GM12872 (cell line): ENCODE measurements around the gene PNMT.

ENCODE experiments used
- CTCF ChIP-seq: IDR thresholded peaks from 3 replicates; pipeline ENCODE4 v1.5.1; 2011; ENCODE audit warnings: low read depth, mild to moderate bottlenecking, low read length, moderate library complexity; ENCODE audit not compliant: insufficient read depth

The PNMT gene

DNA sequence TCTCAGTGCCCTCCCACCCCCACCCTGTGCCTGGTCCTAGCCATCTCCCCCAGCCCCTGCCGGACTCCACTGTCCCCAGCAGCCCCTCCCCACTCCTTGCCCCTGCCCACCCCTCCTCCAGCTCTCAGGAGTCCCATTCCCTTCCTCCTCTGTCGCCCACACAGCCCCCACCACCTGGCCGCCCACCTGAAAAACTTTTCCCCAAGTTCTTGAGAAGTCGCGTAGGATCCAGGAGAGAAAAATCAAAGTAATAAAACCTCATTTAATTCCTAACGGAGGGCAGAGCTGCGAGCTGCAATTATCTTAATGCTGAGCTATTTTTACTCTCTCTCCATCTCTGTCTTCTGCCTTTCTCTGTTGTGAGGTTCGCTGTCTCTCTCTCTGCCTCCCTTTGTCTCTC is 43.9 kb upstream of the PNMT start:
- TF ChIP-seq CTCF: no peak

DNA sequence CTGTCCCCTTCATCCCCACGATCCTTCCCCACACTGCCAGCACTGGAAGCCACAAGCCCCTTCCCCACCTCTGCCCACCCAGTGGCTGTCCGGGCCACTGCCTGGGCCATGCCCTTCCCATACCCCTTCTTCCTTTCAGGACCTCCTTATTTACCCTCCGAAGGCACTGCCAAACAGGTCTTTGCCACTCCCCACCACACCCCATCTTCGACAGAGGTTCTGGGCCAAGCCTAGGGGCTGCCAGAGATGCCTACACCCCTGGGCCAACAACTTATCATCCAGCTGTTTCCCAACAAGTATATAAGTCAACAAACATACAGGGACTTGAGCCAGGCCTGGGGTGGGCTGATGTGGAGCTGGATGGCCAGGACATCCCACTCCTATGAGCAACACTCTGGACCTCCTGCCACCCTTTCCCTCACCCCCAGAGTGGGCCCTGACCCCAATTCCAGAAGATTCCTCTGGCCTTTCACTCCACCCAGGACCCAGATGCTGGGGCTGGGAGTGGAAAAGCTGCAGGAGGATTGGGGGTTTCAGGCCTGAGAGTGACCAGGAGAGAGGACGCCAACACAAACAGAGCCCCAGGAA is 43.0 kb upstream of the PNMT start:
- TF ChIP-seq CTCF: no peak

- TF ChIP-seq CTCF: no peak
Observed at GRCh38 chr17:39626171-39627046, 41.8 kb upstream of the PNMT start, which contains the start of gene PPP1R1B. TSS of gene PPP1R1B (plus strand) at chr17:39626952. CDS start at chr17:39627393, 441 bp downstream.

DNA sequence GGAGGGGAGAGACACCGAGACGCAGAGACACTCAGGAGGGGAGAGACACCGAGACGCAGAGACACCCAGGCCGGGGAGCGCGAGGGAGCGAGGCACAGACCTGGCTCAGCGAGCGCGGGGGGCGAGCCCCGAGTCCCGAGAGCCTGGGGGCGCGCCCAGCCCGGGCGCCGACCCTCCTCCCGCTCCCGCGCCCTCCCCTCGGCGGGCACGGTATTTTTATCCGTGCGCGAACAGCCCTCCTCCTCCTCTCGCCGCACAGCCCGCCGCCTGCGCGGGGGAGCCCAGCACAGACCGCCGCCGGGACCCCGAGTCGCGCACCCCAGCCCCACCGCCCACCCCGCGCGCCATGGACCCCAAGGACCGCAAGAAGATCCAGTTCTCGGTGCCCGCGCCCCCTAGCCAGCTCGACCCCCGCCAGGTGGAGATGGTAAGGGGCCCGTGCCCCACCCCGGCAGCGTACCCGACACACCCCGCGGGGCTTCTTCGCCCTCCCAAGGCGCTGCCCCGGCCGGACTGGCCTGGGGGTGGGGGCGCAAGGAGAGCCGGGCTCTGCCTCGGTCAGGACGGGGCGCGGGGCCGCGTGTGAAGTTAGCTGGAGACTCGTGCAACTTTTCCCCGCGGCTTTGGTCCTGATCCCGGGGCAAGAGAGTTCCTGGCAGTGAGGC is 41.1 kb upstream of the PNMT start:
- TF ChIP-seq CTCF: no peak

- TF ChIP-seq CTCF: no peak
Observed at GRCh38 chr17:39627712-39628516, 40.3 kb upstream of the PNMT start.

GRCh38 chr17:39628655-39629493 is 39.4 kb upstream of the PNMT start:
- no peak for TF ChIP-seq CTCF
